Upper lobe of left lung (tissue), 6 donors: ENCODE measurements around the gene OPCML. TPM values are rescaled to one million over a fixed set of nuclear protein-coding genes. Genes with fewer than 3 reads are reported as not detected.

Experiments used
- ATAC-seq, 2 donors: fragments of 200-7000 bp; cut with Tn5 transposase; one replicate each; pipeline ENCODE4 v1.9.1; 2022; ENCODE audit warnings: mild to moderate bottlenecking in 2 of 2, moderate library complexity in 2 of 2; ENCODE audit not compliant: low FRiP score in 2 of 2
- DNase-seq, 2 donors: peaks; one replicate each; pipeline ENCODE4 v3.0.0-alpha.2; 2019 to 2020
- H3K27ac ChIP-seq, 4 donors: fragments of 200-600 bp; sonication (generic); one replicate each; pipeline ENCODE4 v1.5.1; 2016 to 2019
- H3K27me3 ChIP-seq, 4 donors: fragments of 200-600 bp; sonication (generic); one replicate each; pipeline ENCODE4 v1.5.1; 2017 to 2019
- H3K36me3 ChIP-seq, 4 donors: fragments of 200-600 bp; sonication (generic); one replicate each; pipeline ENCODE4 v1.5.1; 2016 to 2019
- H3K4me1 ChIP-seq, 4 donors: fragments of 200-600 bp; sonication (generic); one replicate each; pipeline ENCODE4 v1.5.1; 2018 to 2019
- H3K4me3 ChIP-seq, 4 donors: fragments of 200-600 bp; sonication (generic); one replicate each; pipeline ENCODE4 v1.5.1; 2017 to 2019; ENCODE audit warnings: mild to moderate bottlenecking in 2 of 4, moderate library complexity in 1 of 4
- H3K9me3 ChIP-seq, 4 donors: fragments of 200-600 bp; sonication (generic); one replicate each; pipeline ENCODE4 v1.5.1; 2018 to 2019
- CTCF ChIP-seq, 6 experiments: fragments of 450-650 bp in 4 of 6; fragments of 200-600 bp in 2 of 6; sonication (generic) in 2 of 6; IDR thresholded peaks; one replicate each; pipeline ENCODE4 v1.5.1; 2016 to 2019; ENCODE audit warnings: antibody characterized with exemption in 6 of 6
- EP300 ChIP-seq, 4 donors: sonication (generic); formaldehyde crosslinking; IDR thresholded peaks; one replicate each; pipeline ENCODE4 v1.5.1; 2017; ENCODE audit warnings: antibody characterized with exemption in 4 of 4, control low read depth in 2 of 4
- POLR2A ChIP-seq, 4 donors: fragments of 450-650 bp; IDR thresholded peaks; one replicate each; pipeline ENCODE4 v1.5.1; 2016 to 2017; ENCODE audit warnings: antibody characterized with exemption in 4 of 4, mild to moderate bottlenecking in 2 of 4
- POLR2AphosphoS5 ChIP-seq, 2 donors: sonication (generic); formaldehyde crosslinking; IDR thresholded peaks; one replicate each; pipeline ENCODE4 v1.5.1; 2017; ENCODE audit warnings: antibody characterized with exemption in 2 of 2
- WGBS, 2 donors: methylation state at CpG; one replicate each; pipeline ENCODE4 v1.1.5; 2017 to 2018; 5-methylcytosine and 5-hydroxymethylcytosine counted together
- total RNA-seq, 6 donors: library from RNA; depleted of rRNA in 4 of 6; stranded (reverse); fragments of >200 nt in 4 of 6; gene quantifications; one replicate each; pipeline versions ENCODE4 v1.1.0 to v1.2.1, GENCODE V29; 2016 to 2021
- donor health status: DM: no; HTN: no; CAD: no; lungs with moderate emphysema.
- donor health status: DM: no; HTN: yes; CAD: no; lungs with severe emphysema.

Gene OPCML
- under 1 TPM in 1 of 6 donors, not detected in 5; 0.10 TPM for total RNA-seq

- DNase-seq, result no peak
- H3K27ac ChIP-seq, result no peak within 1 kb of the TSS
- no peaks in the 10 kb centered on the region for H3K4me1 ChIP-seq
- WGBS, 2 donors, result 5 to 6% methylated on average over 23 to 27 of the region's 27 CpGs
- TF ChIP-seq POLR2AphosphoS5 (IDR thresholded peaks at IDR 0.05) (no peak), EP300 (IDR thresholded peaks at IDR 0.05) (no peak), CTCF (IDR thresholded peaks at IDR 0.05) (no peak), POLR2A (IDR thresholded peaks at IDR 0.05) (no peak)
- no peak for ATAC-seq
- H3K36me3 ChIP-seq, result no peaks in the 10 kb centered on the region
- peaks cover 0 to 5% (median 0%) of the 10 kb centered on the region in 4 donors for H3K27me3 ChIP-seq
- H3K9me3 ChIP-seq, result no peaks in the 10 kb centered on the region
- H3K4me3 ChIP-seq, result no peak within 1 kb of the TSS
These were observed at the start of gene OPCML for GRCh38 chr11:133531971-133532651. Gene OPCML, minus strand, starts transcription at chr11:133532501.

- TF ChIP-seq POLR2AphosphoS5 (IDR thresholded peaks at IDR 0.05) (no peak), POLR2A (IDR thresholded peaks at IDR 0.05) (no peak), CTCF (IDR thresholded peaks at IDR 0.05) (no peak), EP300 (IDR thresholded peaks at IDR 0.05) (no peak)
- 62 to 84% methylated on average over 6 of the region's 6 CpGs for WGBS, 2 donors
- Histone ChIP-seq H3K9me3 (no peaks in the 10 kb centered on the region), H3K4me1 (no peaks in the 10 kb centered on the region), H3K4me3 (no peak overlapping the region), H3K27me3 (no peaks in the 10 kb centered on the region), H3K36me3 (no peaks in the 10 kb centered on the region), H3K27ac (no peak overlapping the region)
- no peak for DNase-seq
- ATAC-seq, result peak in 1 of 2 donors; percentile 30
These were observed 48.8 kb upstream of the OPCML start for GRCh38 chr11:133581091-133581490.

GRCh38 chr11:133579165-133580031 is 47.1 kb upstream of the OPCML start:
- H3K4me3 ChIP-seq, result no peak overlapping the region
- no peaks in the 10 kb centered on the region for H3K4me1 ChIP-seq
- ATAC-seq (no peak), DNase-seq (peak in 1 of 2 donors; percentile 77)
- 76 to 77% methylated on average over 17 to 37 of the region's 38 CpGs for WGBS, 2 donors
- H3K27ac ChIP-seq, result no peak overlapping the region
- H3K9me3 ChIP-seq, result no peaks in the 10 kb centered on the region
- H3K36me3 ChIP-seq, result no peaks in the 10 kb centered on the region
- no peak for TF ChIP-seq EP300 (IDR thresholded peaks at IDR 0.05)
- no peak for TF ChIP-seq CTCF (IDR thresholded peaks at IDR 0.05)
- no peak for TF ChIP-seq POLR2A (IDR thresholded peaks at IDR 0.05)
- TF ChIP-seq POLR2AphosphoS5 (IDR thresholded peaks at IDR 0.05), result no peak
- no peaks in the 10 kb centered on the region for H3K27me3 ChIP-seq

GRCh38 chr11:133577403-133577802 is 45.1 kb upstream of the OPCML start:
- no peaks in the 10 kb centered on the region for H3K27me3 ChIP-seq
- WGBS, 2 donors, result 88 to 89% methylated on average over 3 of the region's 3 CpGs
- DNase-seq, result no peak
- no peak for ATAC-seq
- TF ChIP-seq EP300 (IDR thresholded peaks at IDR 0.05) (no peak), POLR2A (IDR thresholded peaks at IDR 0.05) (no peak), CTCF (IDR thresholded peaks at IDR 0.05) (no peak)
- no peaks in the 10 kb centered on the region for H3K9me3 ChIP-seq
- H3K27ac ChIP-seq, result no peak overlapping the region
- no peaks in the 10 kb centered on the region for H3K4me1 ChIP-seq
- H3K36me3 ChIP-seq, result no peaks in the 10 kb centered on the region
- H3K4me3 ChIP-seq, result no peak overlapping the region
